ENCODE results near the gene UPF2. TPM values are rescaled to one million over a fixed set of nuclear protein-coding genes. Genes with fewer than 3 reads are reported as not detected.

Gene UPF2, protein sequence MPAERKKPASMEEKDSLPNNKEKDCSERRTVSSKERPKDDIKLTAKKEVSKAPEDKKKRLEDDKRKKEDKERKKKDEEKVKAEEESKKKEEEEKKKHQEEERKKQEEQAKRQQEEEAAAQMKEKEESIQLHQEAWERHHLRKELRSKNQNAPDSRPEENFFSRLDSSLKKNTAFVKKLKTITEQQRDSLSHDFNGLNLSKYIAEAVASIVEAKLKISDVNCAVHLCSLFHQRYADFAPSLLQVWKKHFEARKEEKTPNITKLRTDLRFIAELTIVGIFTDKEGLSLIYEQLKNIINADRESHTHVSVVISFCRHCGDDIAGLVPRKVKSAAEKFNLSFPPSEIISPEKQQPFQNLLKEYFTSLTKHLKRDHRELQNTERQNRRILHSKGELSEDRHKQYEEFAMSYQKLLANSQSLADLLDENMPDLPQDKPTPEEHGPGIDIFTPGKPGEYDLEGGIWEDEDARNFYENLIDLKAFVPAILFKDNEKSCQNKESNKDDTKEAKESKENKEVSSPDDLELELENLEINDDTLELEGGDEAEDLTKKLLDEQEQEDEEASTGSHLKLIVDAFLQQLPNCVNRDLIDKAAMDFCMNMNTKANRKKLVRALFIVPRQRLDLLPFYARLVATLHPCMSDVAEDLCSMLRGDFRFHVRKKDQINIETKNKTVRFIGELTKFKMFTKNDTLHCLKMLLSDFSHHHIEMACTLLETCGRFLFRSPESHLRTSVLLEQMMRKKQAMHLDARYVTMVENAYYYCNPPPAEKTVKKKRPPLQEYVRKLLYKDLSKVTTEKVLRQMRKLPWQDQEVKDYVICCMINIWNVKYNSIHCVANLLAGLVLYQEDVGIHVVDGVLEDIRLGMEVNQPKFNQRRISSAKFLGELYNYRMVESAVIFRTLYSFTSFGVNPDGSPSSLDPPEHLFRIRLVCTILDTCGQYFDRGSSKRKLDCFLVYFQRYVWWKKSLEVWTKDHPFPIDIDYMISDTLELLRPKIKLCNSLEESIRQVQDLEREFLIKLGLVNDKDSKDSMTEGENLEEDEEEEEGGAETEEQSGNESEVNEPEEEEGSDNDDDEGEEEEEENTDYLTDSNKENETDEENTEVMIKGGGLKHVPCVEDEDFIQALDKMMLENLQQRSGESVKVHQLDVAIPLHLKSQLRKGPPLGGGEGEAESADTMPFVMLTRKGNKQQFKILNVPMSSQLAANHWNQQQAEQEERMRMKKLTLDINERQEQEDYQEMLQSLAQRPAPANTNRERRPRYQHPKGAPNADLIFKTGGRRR
- total RNA-seq = 27.7 and 28.4 TPM in 2 replicates

DNA sequence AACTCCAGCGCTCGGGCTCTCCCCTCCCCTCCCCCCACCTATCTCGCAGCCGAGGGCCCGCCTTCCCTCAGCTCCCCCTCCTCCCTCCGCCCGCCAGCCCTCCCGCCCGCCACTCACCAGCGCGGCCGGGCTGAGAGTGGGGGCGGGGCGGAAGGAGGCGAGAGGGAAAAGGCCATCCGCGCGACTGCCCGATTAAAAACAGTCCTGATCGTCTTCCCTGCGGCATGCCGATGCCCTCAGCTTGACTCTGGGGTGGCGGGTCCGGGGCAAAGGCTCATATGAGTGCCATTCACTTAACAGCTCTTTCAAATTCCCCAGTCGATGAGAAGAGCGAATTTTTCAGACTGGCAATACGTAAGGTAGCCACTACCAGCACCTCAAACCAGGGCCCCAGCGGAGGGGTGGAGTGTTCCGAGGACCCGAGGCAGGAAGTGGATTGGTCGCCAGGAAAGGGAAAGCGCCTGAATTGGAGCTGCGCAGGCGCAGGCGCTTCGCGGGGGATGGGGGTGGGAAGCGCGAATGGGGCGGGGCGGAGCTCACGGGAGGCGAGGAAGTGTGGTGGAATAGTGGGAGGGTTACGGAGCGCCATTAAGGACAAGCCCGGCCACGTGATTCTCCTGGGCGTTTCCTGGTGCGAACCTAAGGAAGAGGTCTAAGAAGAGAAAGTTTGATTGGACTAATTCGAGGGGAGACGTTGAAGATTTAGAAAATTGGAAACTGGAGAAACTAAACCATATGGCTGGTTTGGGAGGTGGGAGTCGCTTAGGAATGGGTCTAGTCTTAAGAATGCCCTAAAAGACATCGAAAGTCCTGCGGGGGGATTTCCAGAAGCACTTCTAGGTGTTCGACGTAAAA is at the start of gene UPF2:
Gene UPF2, minus strand, starts transcription at position 13 of the 855 bp plus-strand sequence. CDS start 7,386 bp downstream, outside the sequence.

DNA sequence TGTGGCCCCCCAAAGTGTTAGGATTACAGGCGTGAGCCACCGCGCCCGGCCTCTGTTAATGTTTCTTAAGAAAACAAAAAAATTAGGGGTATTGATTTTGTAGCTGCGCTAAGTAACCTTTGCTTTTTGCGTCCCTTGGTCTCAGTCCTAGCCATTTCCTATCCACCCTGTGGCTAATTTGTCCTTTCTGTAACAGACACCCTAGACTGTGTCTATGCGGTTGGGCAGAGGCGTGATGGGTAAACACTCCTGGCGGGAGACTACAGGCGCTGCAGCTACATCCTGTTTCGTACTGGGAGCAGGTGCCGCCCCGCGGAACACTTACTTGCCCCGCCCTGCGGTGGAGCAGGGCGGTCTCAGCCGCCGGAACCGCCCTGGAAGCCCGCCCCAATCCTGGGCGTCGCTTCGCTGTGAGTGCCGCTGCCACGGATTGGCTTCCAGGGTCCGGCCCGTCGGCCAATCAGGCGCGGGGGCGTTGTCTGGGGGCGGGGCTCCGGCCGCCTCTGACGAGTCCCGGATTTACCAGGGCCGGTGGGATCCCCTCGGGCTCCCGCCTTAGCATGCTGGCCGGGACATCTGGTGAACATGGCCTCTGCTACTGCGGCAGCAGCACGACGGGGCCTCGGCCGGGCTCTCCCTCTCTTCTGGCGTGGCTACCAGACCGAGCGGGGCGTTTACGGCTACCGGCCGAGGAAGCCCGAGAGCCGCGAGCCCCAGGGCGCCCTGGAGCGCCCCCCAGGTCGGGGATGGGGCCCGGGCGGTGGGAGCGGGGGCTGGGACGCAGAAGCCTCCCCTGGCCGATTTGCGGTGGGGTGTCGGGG is 26.1 kb upstream of the UPF2 start, which contains the start of gene DHTKD1:
Gene DHTKD1, plus strand, starts transcription at position 506 of the 821 bp plus-strand sequence. Its CDS starts 80 bp downstream, at position 586.

Other genes starting within 250 kb of the UPF2 start
- 24.3 and 26.6 TPM in 2 replicates for gene PROSER2, start 219.5 kb downstream of the UPF2 start, total RNA-seq
- 12.1 and 24.6 TPM in 2 replicates for gene DHTKD1, start 26.1 kb upstream of the UPF2 start, total RNA-seq
- 7.8 and 9.9 TPM in 2 replicates for gene SEC61A2, start 86.9 kb upstream of the UPF2 start, total RNA-seq
- gene NUDT5, start 153.1 kb upstream of the UPF2 start, total RNA-seq = 59.1 and 66.8 TPM in 2 replicates
- 114 and 146 TPM in 2 replicates for gene CDC123, start 153.4 kb upstream of the UPF2 start, total RNA-seq